ENCODE measurements around the gene EXOC7. TPM values are rescaled to one million over a fixed set of nuclear protein-coding genes. Genes with fewer than 3 reads are reported as not detected.

Gene EXOC7
- total RNA-seq, 2 donors from 2014 or later: 88.0 to 95.0 TPM

DNA sequence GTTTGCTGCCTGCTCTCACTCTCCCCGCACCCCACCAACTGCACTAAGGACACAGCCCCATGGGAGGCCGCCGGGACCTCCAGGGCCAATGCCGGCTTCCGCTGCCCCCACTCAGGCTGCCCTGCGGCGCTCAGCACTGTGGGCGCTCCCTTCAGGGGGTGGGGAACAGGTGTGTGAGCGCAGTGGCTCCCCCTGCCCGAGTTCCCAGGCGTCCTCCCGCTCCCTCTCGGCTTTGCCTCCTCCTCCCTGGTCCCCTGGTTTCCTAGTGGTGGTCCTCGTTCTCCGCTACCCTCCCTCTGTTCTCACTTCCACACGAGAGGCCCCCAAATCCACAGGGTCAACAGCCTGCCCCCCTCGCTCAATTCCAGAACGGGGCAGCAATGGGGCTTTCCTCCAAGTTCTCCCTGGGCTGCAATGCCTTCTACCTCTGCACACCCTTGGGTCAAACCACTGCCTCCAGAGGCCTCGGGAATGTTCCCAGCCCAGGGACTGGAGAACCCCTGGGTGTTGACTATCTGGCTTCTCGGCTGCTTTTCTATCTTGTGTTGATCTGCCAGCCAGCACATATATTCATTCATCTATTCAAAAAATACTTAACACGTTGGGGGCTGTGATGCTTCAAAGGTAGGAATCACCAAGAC lies 27.6 kb upstream of the EXOC7 start:
- H3K4me3 ChIP-seq: no peak overlapping the region
- TF ChIP-seq, protein P1, sequence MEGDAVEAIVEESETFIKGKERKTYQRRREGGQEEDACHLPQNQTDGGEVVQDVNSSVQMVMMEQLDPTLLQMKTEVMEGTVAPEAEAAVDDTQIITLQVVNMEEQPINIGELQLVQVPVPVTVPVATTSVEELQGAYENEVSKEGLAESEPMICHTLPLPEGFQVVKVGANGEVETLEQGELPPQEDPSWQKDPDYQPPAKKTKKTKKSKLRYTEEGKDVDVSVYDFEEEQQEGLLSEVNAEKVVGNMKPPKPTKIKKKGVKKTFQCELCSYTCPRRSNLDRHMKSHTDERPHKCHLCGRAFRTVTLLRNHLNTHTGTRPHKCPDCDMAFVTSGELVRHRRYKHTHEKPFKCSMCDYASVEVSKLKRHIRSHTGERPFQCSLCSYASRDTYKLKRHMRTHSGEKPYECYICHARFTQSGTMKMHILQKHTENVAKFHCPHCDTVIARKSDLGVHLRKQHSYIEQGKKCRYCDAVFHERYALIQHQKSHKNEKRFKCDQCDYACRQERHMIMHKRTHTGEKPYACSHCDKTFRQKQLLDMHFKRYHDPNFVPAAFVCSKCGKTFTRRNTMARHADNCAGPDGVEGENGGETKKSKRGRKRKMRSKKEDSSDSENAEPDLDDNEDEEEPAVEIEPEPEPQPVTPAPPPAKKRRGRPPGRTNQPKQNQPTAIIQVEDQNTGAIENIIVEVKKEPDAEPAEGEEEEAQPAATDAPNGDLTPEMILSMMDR (IDR thresholded peaks at IDR 0.05): no peak
- H3K9ac ChIP-seq (ENCODE audit: low read depth in 2 of 2, low read length in 2 of 2): no peak overlapping the region
- intact Hi-C loops (cut with DNase I): no loop called here
- H3K9me3 ChIP-seq: no peaks in the 10 kb centered on the region
- no peak for DNase-seq
- H3K36me3 ChIP-seq: no peaks in the 10 kb centered on the region
- H3K4me1 ChIP-seq: no peaks in the 10 kb centered on the region
- H3K27me3 ChIP-seq: no peaks in the 10 kb centered on the region
- no peak overlapping the region for H3K27ac ChIP-seq

DNA sequence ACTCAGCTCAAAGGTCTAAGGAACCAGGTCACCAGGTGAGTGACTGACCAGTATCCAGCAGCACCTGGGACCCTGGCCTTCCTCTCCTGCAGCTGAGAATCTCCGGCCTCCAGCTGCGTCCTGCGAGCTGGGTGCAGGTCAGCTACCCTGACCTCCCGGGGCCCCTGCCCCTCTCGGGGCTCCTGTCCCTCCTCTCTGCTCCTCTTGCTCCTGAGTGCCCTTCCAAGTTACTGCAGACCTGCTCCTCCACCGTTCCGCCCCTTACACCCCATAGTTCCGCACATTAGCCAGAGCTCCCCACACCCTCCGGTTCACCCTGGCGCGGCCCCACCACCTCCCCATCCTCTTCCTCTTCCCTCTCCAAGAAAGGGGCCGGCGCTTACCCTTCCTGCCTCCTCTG lies 26.9 kb upstream of the EXOC7 start:
- intact Hi-C loops (cut with DNase I): no loop called here
- TF ChIP-seq, protein P1 (IDR thresholded peaks at IDR 0.05): no peak
- H3K9ac ChIP-seq (ENCODE audit: low read depth in 2 of 2, low read length in 2 of 2): no peak overlapping the region
- H3K4me3 ChIP-seq: no peak overlapping the region
- no peaks in the 10 kb centered on the region for H3K36me3 ChIP-seq
- H3K27ac ChIP-seq: no peak overlapping the region
- DNase-seq: no peak
- H3K4me1 ChIP-seq: no peaks in the 10 kb centered on the region
- H3K9me3 ChIP-seq: no peaks in the 10 kb centered on the region
- no peaks in the 10 kb centered on the region for H3K27me3 ChIP-seq

DNA sequence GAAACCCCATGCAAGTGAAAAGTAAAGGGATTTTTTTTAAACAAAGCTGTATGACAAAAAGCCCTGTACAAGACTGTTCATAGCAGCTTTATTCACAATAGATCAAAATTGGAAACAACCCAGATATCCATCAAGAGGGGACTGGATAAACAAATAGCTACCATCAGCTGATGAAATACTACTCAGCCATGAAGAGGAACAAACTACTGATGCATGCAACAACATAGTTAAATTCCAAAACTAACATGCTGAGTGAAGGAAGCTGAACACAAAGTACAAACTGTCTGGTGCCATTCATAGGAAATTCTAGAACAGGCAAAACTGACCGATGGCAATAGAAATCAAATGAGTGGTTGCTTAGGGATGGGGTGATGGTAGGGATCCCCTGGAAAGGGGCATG lies 22.3 kb upstream of the EXOC7 start:
- Histone ChIP-seq H3K4me3 (no peak overlapping the region), H3K4me1 (no peaks in the 10 kb centered on the region), H3K27ac (no peak overlapping the region), H3K27me3 (no peaks in the 10 kb centered on the region), H3K36me3 (no peaks in the 10 kb centered on the region), H3K9me3 (no peaks in the 10 kb centered on the region), H3K9ac (ENCODE audit: low read depth in 2 of 2, low read length in 2 of 2) (no peak overlapping the region)
- no peak for DNase-seq
- TF ChIP-seq, protein P1 (IDR thresholded peaks at IDR 0.05): no peak
- intact Hi-C loops (cut with DNase I): no loop called here

DNA sequence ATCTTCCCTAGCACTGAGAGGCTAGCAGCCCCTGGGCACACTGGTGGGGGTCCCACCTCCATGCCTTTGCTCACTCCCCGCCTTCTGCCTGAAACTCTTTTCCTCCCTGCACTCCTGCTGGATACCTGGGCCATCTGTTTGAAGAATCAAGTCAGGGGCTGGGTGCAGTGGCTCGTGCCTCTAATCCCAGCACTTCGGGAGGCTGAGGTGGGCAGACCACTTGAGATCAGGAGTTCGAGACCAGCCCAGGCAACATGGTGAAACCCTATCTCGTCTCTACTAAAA lies 21.7 kb upstream of the EXOC7 start:
- DNase-seq: no peak
- TF ChIP-seq, protein P1 (IDR thresholded peaks at IDR 0.05): no peak
- intact Hi-C loops (cut with DNase I): no loop called here

DNA sequence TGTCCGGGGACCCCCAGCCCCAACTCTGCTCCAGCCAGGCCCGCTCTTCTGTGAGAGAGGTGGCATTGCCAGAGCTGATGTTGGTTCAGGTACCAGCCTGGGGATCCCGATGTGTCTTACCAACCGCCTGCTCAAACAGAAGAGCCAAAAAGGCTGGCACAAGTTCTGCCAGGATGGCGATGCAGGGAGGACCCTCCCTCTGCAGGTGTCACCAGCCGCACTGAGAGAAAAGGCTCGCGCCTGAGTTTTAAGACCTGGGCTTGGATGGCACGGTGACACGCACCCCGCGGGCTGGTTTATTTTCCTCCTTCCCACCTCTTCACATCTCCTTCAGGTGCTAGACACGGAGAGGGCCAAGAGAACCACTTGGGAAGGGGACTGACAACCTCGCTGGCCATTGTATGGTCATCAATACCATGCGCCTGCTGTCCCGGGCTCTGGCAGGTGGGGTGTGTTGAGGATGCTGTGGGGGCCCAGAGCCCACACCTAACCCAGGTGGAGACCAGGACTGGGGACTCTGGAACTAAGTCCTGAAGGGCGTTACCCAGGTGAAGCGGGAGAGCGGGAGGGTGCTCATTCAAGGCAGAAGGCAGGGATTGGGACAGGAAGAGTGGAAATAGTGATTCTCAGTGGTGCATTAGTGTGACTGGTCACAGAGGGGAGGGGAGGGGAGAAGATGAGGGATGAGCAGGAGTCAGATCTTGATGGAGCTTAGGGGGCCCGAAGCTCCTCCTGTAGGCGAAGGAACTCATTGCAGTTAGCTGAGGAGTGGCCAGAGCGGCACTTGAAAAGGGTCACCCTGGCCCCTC lies 21.2 kb upstream of the EXOC7 start:
- Histone ChIP-seq H3K36me3 (no peaks in the 10 kb centered on the region), H3K9ac (ENCODE audit: low read depth in 2 of 2, low read length in 2 of 2) (no peak overlapping the region), H3K4me1 (no peaks in the 10 kb centered on the region), H3K4me3 (no peak overlapping the region), H3K27ac (no peak overlapping the region), H3K27me3 (no peaks in the 10 kb centered on the region), H3K9me3 (no peaks in the 10 kb centered on the region)
- intact Hi-C loops (cut with DNase I): loop anchor here (5.0 kb wide), 1 partner anchor 58 kb away; no protein-coding TSS in a partner anchor
- TF ChIP-seq, protein P1 (IDR thresholded peaks at IDR 0.05): no peak
- DNase-seq: no peak

More for the DNA sequence above, 21.7 kb upstream of the EXOC7 start:
- Histone ChIP-seq H3K36me3 (no peaks in the 10 kb centered on the region), H3K9me3 (no peaks in the 10 kb centered on the region), H3K9ac (ENCODE audit: low read depth in 2 of 2, low read length in 2 of 2) (no peak overlapping the region), H3K4me1 (no peaks in the 10 kb centered on the region), H3K4me3 (no peak overlapping the region), H3K27me3 (no peaks in the 10 kb centered on the region), H3K27ac (no peak overlapping the region)
